ENCODE data around the gene CDH13.

DNA sequence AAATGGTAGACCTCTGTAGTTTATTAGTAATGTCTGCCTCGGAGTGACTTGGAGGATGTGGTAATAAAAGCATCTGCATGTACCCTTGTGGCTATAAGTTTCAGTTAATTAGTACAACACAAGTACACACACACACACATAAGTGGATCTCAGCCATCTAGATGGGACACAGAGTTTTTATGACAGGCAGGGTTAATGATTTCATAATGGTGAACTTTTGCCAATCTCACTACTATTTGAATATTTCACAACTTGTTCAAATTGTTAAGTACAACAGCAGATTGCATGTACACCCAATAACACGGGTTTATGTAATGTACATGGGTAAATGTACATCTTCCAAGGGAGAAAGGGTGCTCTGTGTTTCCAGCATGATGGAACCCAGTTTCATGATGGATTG is 669.7 kb downstream of the CDH13 start:
- TF ChIP-seq, protein P1, sequence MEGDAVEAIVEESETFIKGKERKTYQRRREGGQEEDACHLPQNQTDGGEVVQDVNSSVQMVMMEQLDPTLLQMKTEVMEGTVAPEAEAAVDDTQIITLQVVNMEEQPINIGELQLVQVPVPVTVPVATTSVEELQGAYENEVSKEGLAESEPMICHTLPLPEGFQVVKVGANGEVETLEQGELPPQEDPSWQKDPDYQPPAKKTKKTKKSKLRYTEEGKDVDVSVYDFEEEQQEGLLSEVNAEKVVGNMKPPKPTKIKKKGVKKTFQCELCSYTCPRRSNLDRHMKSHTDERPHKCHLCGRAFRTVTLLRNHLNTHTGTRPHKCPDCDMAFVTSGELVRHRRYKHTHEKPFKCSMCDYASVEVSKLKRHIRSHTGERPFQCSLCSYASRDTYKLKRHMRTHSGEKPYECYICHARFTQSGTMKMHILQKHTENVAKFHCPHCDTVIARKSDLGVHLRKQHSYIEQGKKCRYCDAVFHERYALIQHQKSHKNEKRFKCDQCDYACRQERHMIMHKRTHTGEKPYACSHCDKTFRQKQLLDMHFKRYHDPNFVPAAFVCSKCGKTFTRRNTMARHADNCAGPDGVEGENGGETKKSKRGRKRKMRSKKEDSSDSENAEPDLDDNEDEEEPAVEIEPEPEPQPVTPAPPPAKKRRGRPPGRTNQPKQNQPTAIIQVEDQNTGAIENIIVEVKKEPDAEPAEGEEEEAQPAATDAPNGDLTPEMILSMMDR (conservative IDR thresholded peaks at IDR 0.05 in 1 of 2, IDR thresholded peaks at IDR 0.05 in 1 of 2; ENCODE audit: low read depth in 1 of 2, low read length in 2 of 2), result no peak
- TF ChIP-seq EZH2 (IDR thresholded peaks at IDR 0.05; ENCODE audit: low read length, missing control alignments), result no peak

Data from fibroblast of lung (primary cell).